Mesendoderm (in vitro differentiated cells): ENCODE results near the gene POLR2C.
A peak's percentile ranks its signal among the peaks of the same experiment; 100 is the strongest.
"Not testable (repeated sequence)": the region's sequence is repeated elsewhere in the genome, so short reads cannot be mapped to it uniquely, and the experiment has no call there.

ENCODE experiments used
- DNase-seq: peaks from one replicate; pipeline ENCODE4 v3.0.0; 2013
- H2AK5ac ChIP-seq: 2 replicates; pipeline ENCODE4 v1.6.1; 2013; ENCODE audit warnings: low read length, inconsistent platforms
- H2BK120ac ChIP-seq: 2 replicates; pipeline ENCODE4 v1.6.1; 2013; ENCODE audit warnings: low read depth, mild to moderate bottlenecking, low read length, moderate library complexity, mixed read lengths
- H2BK15ac ChIP-seq: replicated peaks from 2 replicates; pipeline ENCODE4 v1.6.1; 2013; ENCODE audit warnings: low read depth, mild to moderate bottlenecking, moderate library complexity
- H2BK5ac ChIP-seq: 2 replicates; pipeline ENCODE4 v1.6.1; 2013; ENCODE audit warnings: low read length, inconsistent platforms
- H3K18ac ChIP-seq: 2 replicates; pipeline ENCODE4 v1.6.1; 2013; ENCODE audit warnings: mild to moderate bottlenecking, low read length, mixed read lengths
- H3K23ac ChIP-seq: one replicate; pipeline ENCODE4 v1.6.1; 2013; ENCODE audit warnings: low read length
- H3K27ac ChIP-seq: 2 replicates; pipeline ENCODE4 v1.5.1; 2013; ENCODE audit warnings: low read depth, mild to moderate bottlenecking, inconsistent platforms, low read length, moderate library complexity
- H3K27me3 ChIP-seq: 2 replicates; pipeline ENCODE4 v1.6.1; 2013; ENCODE audit warnings: low read length, control low read depth, mild to moderate bottlenecking, inconsistent platforms; ENCODE audit not compliant: insufficient read depth, poor library complexity
- H3K36me3 ChIP-seq: 2 replicates; pipeline ENCODE4 v1.6.1; 2013; ENCODE audit warnings: low read length, inconsistent platforms; ENCODE audit not compliant: control insufficient read depth, insufficient read depth
- H3K4ac ChIP-seq: one replicate; pipeline ENCODE4 v1.6.1; 2013; ENCODE audit warnings: low read depth, mild to moderate bottlenecking, low read length, moderate library complexity
- H3K4me1 ChIP-seq: 2 replicates; pipeline ENCODE4 v1.6.1; 2013; ENCODE audit warnings: low read depth, low read length, inconsistent platforms; ENCODE audit not compliant: control insufficient read depth
- H3K4me2 ChIP-seq: 2 replicates; pipeline ENCODE4 v1.6.1; 2013; ENCODE audit warnings: low read length
- H3K4me3 ChIP-seq: 2 replicates; pipeline ENCODE4 v1.5.1; 2013; ENCODE audit warnings: mild to moderate bottlenecking, low read length
- H3K56ac ChIP-seq: one replicate; pipeline ENCODE4 v1.6.1; 2013; ENCODE audit warnings: low read length
- H3K79me1 ChIP-seq: 2 replicates; pipeline ENCODE4 v1.6.1; 2013; ENCODE audit warnings: low read length, inconsistent platforms
- H3K79me2 ChIP-seq: 2 replicates; pipeline ENCODE4 v1.6.1; 2013; ENCODE audit warnings: mild to moderate bottlenecking, low read length; ENCODE audit not compliant: control insufficient read depth, insufficient read depth
- H3K9ac ChIP-seq: 2 replicates; pipeline ENCODE4 v1.6.1; 2013; ENCODE audit warnings: low read length, inconsistent platforms
- H4K5ac ChIP-seq: one replicate; pipeline ENCODE4 v1.6.1; 2013; ENCODE audit warnings: low read length
- H4K8ac ChIP-seq: one replicate; pipeline ENCODE4 v1.6.1; 2013; ENCODE audit warnings: low read depth, mild to moderate bottlenecking, control low read depth, low read length, moderate library complexity
- WGBS: extraction: QIAGEN DNeasy Blood & Tissue Kit; methylation state at CpG from one replicate; pipeline ENCODE4 v1.1.7; 2013; ENCODE audit warnings: low lambda C conversion rate, missing lambda C conversion rate; ENCODE audit not compliant: insufficient coverage; ENCODE audit errors: extremely low coverage; 5-methylcytosine and 5-hydroxymethylcytosine counted together

The POLR2C gene

DNA sequence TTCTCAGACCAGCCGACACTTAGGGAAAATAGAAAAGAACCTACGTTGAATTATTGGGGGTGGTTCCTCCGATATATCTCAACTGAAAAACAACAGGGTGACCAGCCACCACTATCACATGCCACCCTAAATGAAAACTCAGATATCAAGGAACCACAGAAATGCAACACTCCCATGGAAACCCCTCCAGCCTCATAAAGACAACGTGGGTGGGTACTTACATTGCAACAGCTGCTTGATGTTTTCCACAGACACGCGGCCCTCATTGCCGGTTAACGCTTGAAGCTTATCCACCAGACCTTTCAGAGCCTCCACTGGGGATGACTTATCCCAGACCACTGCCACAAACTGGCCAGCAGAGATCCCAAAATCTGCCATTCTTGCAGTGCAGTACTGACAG lies 21.9 kb upstream of the POLR2C start:
- not testable (repeated sequence) for H3K4me1 ChIP-seq

DNA sequence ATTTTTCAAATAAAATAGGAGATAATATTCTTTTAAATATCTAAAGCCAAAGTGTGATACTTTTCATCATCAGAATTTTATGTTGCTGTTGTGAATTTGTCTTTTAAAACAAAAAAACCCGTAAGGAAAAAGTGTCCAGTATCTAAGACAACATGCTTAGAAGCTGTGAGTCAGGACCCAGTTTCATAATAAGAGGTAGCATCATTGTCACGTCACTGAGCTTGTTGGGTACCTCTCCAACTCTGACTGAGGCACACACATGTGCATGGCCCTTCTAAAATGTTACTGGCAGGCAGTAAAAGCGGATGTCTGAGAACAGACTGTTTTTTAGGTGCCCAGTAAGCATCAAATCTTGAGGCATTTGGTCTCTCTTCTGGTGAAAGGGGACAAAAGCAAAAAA lies 17.8 kb upstream of the POLR2C start:
- Histone ChIP-seq H3K79me1 (peaks cover 15% of the 10 kb centered on the region), H2BK120ac (no peak overlapping the region), H3K23ac (no peak overlapping the region), H2AK5ac (no peak overlapping the region), H3K4me1 (peaks cover 4% of the 10 kb centered on the region), H3K79me2 (peaks cover 13% of the 10 kb centered on the region), H3K27me3 (no peaks in the 10 kb centered on the region), H3K9ac (no peak overlapping the region), H3K4ac (no peak overlapping the region), H4K5ac (no peak overlapping the region), H4K8ac (no peak overlapping the region), H3K18ac (no peak overlapping the region), H2BK15ac (no peak overlapping the region), H2BK5ac (no peak overlapping the region), H3K4me3 (no peak overlapping the region), H3K56ac (no peak overlapping the region), H3K27ac (no peak overlapping the region), H3K36me3 (peaks cover 2% of the 10 kb centered on the region), H3K4me2 (no peak overlapping the region)
- DNase-seq, result no peak
- no CpG with 5 or more reads among the region's 3 CpGs for WGBS

More for the DNA sequence above, 21.9 kb upstream of the POLR2C start:
- H3K27me3 ChIP-seq, H3K27ac ChIP-seq, H3K79me1 ChIP-seq, DNase-seq, H3K4me2 ChIP-seq, H4K8ac ChIP-seq, H3K4me3 ChIP-seq, H2BK5ac ChIP-seq, H3K23ac ChIP-seq, H3K4ac ChIP-seq, H2BK120ac ChIP-seq, H3K79me2 ChIP-seq, H3K9ac ChIP-seq, H4K5ac ChIP-seq, H3K56ac ChIP-seq, H3K18ac ChIP-seq, H2BK15ac ChIP-seq, H3K36me3 ChIP-seq, H2AK5ac ChIP-seq: not testable (repeated sequence)
- WGBS, result no CpG with 5 or more reads among the region's 8 CpGs

DNA sequence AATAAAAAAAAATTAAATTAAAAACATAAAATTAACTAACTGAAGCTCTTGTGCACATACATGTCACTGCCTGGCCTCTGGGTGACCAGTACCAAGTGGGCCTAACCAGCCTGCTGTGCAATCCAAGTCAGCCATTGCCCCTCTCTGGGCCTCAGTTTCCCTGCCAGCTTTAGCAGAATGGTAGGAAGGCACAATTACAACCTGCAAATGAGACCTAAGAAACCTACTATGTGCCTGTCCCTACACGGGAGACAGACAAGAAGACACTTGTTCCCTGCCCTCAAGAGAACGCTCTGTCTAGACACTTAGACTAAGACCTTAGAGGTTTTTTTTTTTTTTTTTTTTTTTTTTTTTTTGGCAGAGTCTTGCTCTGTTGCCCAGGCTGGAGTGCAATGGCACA lies 17.0 kb upstream of the POLR2C start:
- no peak overlapping the region for H3K27ac ChIP-seq
- H3K9ac ChIP-seq, result no peak overlapping the region
- H3K23ac ChIP-seq, result no peak overlapping the region
- no peaks in the 10 kb centered on the region for H3K27me3 ChIP-seq
- peaks cover 13% of the 10 kb centered on the region for H3K79me2 ChIP-seq
- no peak overlapping the region for H2AK5ac ChIP-seq
- H3K56ac ChIP-seq, result no peak overlapping the region
- H3K4me1 ChIP-seq, result peaks cover 4% of the 10 kb centered on the region
- no peak overlapping the region for H4K5ac ChIP-seq
- H2BK120ac ChIP-seq, result no peak overlapping the region
- peaks cover 2% of the 10 kb centered on the region for H3K36me3 ChIP-seq
- no peak overlapping the region for H3K4me3 ChIP-seq
- no peak for DNase-seq
- no peak overlapping the region for H2BK15ac ChIP-seq
- WGBS, result no CpG with 5 or more reads among the region's 2 CpGs
- H3K4ac ChIP-seq, result no peak overlapping the region
- no peak overlapping the region for H4K8ac ChIP-seq
- H3K18ac ChIP-seq, result no peak overlapping the region
- H3K4me2 ChIP-seq, result no peak overlapping the region
- peaks cover 15% of the 10 kb centered on the region for H3K79me1 ChIP-seq
- H2BK5ac ChIP-seq, result no peak overlapping the region

DNA sequence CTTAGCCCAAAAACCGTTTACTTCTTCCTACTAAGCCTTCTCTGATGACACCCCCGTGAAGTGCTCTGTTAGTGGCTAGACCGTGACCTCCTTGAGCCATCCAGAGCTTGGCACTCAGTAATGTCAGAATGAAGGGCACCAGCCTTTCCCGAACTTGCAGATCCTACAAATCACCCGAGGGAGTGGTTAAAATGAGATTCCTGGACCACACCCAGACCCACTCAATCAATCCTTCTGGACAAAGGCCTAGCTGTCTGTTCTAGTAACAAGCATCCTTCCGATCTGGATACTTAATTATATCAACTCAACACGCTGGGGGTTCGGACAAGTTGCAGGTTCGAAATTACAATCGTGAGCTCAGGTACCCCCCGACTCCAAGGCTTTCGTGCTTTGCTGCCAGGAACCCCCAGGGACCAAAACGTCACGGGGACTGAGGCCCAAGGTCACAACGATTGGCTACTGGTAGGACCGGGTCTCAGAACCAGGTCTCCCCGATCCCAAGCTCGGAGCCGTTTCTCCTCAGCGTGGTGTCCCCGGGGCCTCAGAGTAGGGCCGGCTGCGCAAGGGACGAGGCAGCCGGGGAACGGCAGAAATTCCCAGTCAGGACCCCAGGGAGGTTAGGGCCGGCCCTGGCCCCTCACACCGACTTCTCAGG lies 15.8 kb upstream of the POLR2C start:
- H3K36me3 ChIP-seq, result no peaks in the 10 kb centered on the region
- H3K27me3 ChIP-seq, result no peaks in the 10 kb centered on the region
- peaks cover 4% of the 10 kb centered on the region for H3K4me1 ChIP-seq
- no peak overlapping the region for H4K5ac ChIP-seq
- peaks cover 12% of the 10 kb centered on the region for H3K79me1 ChIP-seq
- peak overlapping the region; percentile 13 for H3K27ac ChIP-seq
- no peak overlapping the region for H2BK15ac ChIP-seq
- peak overlapping the region; percentile 80 for H3K4me3 ChIP-seq
- peak overlapping the region; percentile 90 for H3K4me2 ChIP-seq
- H3K9ac ChIP-seq, result peak overlapping the region; percentile 96
- no peak overlapping the region for H2BK120ac ChIP-seq
- peak; percentile 40 for DNase-seq
- peak overlapping the region; percentile 92 for H3K23ac ChIP-seq
- peaks cover 13% of the 10 kb centered on the region for H3K79me2 ChIP-seq
- H2AK5ac ChIP-seq, result peak overlapping the region; percentile 83
- no CpG with 5 or more reads among the region's 28 CpGs for WGBS
- peak overlapping the region; percentile 13 for H3K18ac ChIP-seq
- H2BK5ac ChIP-seq, result no peak overlapping the region
- peak overlapping the region; percentile 92 for H3K56ac ChIP-seq
- H4K8ac ChIP-seq, result no peak overlapping the region
- H3K4ac ChIP-seq, result peak overlapping the region; percentile 86

DNA sequence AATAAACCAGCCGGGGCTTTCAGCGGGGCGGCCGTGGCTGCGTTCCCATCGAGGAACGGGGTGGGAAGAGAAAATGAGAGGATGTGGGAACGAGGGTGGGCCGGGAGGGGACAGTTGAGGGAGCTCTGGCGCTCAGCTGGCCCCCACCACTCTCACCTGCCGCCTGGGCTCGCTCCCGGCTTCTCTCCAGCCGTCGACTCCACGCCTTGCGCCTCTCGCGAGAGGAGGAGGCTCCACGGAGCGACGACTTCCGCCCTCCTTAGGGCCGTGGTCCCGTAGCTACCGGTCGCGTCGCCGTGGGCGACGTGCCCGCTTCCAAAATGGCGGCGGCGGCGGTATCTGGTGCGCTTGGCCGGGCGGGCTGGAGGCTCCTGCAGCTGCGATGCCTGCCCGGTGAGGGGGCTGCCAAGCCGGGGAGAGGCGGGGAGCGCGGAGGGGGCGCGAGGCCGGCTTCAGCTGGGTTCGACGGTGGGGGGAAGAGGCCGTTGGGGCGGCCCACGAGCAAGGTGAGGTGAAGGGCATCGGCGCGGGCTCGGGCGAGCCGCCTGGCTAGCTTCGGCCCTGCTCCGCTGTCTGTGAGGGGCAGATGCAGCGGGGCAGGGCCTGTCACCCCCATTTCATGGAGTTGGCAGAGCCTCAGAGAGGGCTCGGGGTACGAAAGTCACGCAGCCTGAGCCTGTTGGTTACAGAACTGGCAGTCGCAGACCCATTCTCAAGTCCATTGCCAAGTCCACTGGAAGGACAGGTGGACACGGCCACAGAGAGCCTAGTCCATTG lies 15.1 kb upstream of the POLR2C start, which contains the start of the genes CIAPIN1 and COQ9:
CIAPIN1 (minus strand) TSS at position 200 of the 777 bp plus-strand sequence. CDS start 6,457 bp downstream, outside the sequence.
COQ9 (plus strand) TSS at position 294 of the 777 bp plus-strand sequence; CDS start at position 321, 27 bp downstream.
- H2BK5ac ChIP-seq, result no peak within 1 kb of the TSS
- no peaks in the 10 kb centered on the region for H3K27me3 ChIP-seq
- peak within 1 kb of the TSS; percentile 96 for H3K9ac ChIP-seq
- H3K23ac ChIP-seq, result peak within 1 kb of the TSS; percentile 92
- H3K4ac ChIP-seq, result peak within 1 kb of the TSS; percentile 86
- H3K4me1 ChIP-seq, result peaks cover 4% of the 10 kb centered on the region
- peak within 1 kb of the TSS; percentile 45 for H3K18ac ChIP-seq
- no CpG with 5 or more reads among the region's 68 CpGs for WGBS
- H3K36me3 ChIP-seq, result no peaks in the 10 kb centered on the region
- no peak within 1 kb of the TSS for H4K8ac ChIP-seq
- H3K56ac ChIP-seq, result peak within 1 kb of the TSS; percentile 94
- H2AK5ac ChIP-seq, result peak within 1 kb of the TSS; percentile 83
- peak; percentile 97 for DNase-seq
- peaks cover 13% of the 10 kb centered on the region for H3K79me2 ChIP-seq
- H2BK15ac ChIP-seq, result no peak within 1 kb of the TSS
- peak within 1 kb of the TSS; percentile 80 for H3K4me3 ChIP-seq
- H3K27ac ChIP-seq, result peak within 1 kb of the TSS; percentile 13
- H3K4me2 ChIP-seq, result peak within 1 kb of the TSS; percentile 90
- H3K79me1 ChIP-seq, result peaks cover 12% of the 10 kb centered on the region
- no peak within 1 kb of the TSS for H2BK120ac ChIP-seq
- no peak within 1 kb of the TSS for H4K5ac ChIP-seq
